Upper lobe of left lung (tissue), 4 donors: Measurements from ENCODE around the gene KLHL25.

ENCODE experiments used
- CTCF ChIP-seq, 6 experiments: fragments of 450-650 bp in 4 of 6; fragments of 200-600 bp in 2 of 6; sonication (generic) in 2 of 6; IDR thresholded peaks; one replicate each; pipeline ENCODE4 v1.5.1; 2016 to 2019; ENCODE audit warnings: antibody characterized with exemption in 6 of 6
- EP300 ChIP-seq, 4 donors: sonication (generic); formaldehyde crosslinking; IDR thresholded peaks; one replicate each; pipeline ENCODE4 v1.5.1; 2017; ENCODE audit warnings: antibody characterized with exemption in 4 of 4, control low read depth in 2 of 4
- POLR2A ChIP-seq, 4 donors: fragments of 450-650 bp; IDR thresholded peaks; one replicate each; pipeline ENCODE4 v1.5.1; 2016 to 2017; ENCODE audit warnings: antibody characterized with exemption in 4 of 4, mild to moderate bottlenecking in 2 of 4
- POLR2AphosphoS5 ChIP-seq, 2 donors: sonication (generic); formaldehyde crosslinking; IDR thresholded peaks; one replicate each; pipeline ENCODE4 v1.5.1; 2017; ENCODE audit warnings: antibody characterized with exemption in 2 of 2

GRCh38 chr15:85757939-85758654, 36.6 kb downstream of the KLHL25 start:
- TF ChIP-seq CTCF (IDR thresholded peaks at IDR 0.05) (no peak), POLR2A (IDR thresholded peaks at IDR 0.05) (no peak), EP300 (IDR thresholded peaks at IDR 0.05) (no peak), POLR2AphosphoS5 (IDR thresholded peaks at IDR 0.05) (no peak)
